Panc1 (cell line): Measurements from ENCODE around the gene INAFM2.

Source experiments
- CTCF ChIP-seq: fragments of 450-650 bp; IDR thresholded peaks from 2 replicates; pipeline ENCODE4 v1.5.1; 2017; ENCODE audit warnings: mild to moderate bottlenecking
- POLR2AphosphoS5 ChIP-seq: IDR thresholded peaks from 2 replicates; pipeline ENCODE4 v1.6.1; 2012; ENCODE audit warnings: mild to moderate bottlenecking, low read depth, low read length, moderate library complexity
- REST ChIP-seq, 2 experiments: IDR thresholded peaks; 2 replicates each; pipeline ENCODE4 v1.6.1; 2011 to 2012; ENCODE audit warnings: low read depth in 2 of 2, control low read depth in 1 of 2, low read length in 1 of 2, mild to moderate bottlenecking in 1 of 2, moderate library complexity in 1 of 2; ENCODE audit not compliant: insufficient read depth in 1 of 2
- SIN3A ChIP-seq: IDR thresholded peaks from 2 replicates; pipeline ENCODE4 v1.6.1; 2012; ENCODE audit warnings: low read depth, mild to moderate bottlenecking, low read length, moderate library complexity, borderline replicate concordance; ENCODE audit not compliant: insufficient read depth
- TCF7L2 ChIP-seq: IDR thresholded peaks from 2 replicates; pipeline ENCODE4 v1.6.1; 2011; ENCODE audit warnings: mild to moderate bottlenecking, low read depth, low read length, inconsistent platforms

GRCh38 chr15:40367686-40368611 lies 44.5 kb downstream of the INAFM2 start:
- TF ChIP-seq CTCF (peak; percentile 89), POLR2AphosphoS5 (no peak), TCF7L2 (no peak), REST (IDR thresholded peaks at IDR 0.05; ENCODE audit: insufficient read depth in 1 of 2, low read depth in 2 of 2, low read length in 1 of 2) (0 out of 4 replicates have a peak, but pooled peaks of 1 of the 2 experiments have one; percentile 1), SIN3A (0 out of 2 replicates have a peak, but pooled peaks have one; percentile 12)
